Measurements from ENCODE around the gene GBX1.

The GBX1 gene

DNA sequence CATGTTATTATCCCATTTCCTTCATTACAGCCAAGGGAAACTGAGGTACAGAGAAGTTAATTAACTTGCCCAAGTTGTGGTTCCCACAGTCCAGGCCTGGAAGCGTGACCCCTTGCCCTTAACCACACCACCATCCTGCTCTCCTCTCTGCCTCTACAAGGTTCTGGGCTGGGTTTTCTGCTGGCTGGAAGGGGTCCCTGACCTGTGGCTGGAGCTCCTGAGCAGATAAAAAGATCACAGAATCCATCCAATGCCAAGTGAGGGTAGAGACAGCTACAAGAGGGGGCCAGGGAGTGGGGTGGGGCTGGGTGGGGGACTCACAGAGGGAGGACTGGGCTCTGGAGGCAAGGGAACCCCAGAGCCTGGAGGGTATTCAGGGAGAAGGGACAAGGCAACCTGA lies 9.8 kb upstream of the GBX1 start:
- no peak for TF ChIP-seq EZH2phosphoT487 (IDR thresholded peaks at IDR 0.05; ENCODE audit: borderline replicate concordance)
- TF ChIP-seq, protein P1, sequence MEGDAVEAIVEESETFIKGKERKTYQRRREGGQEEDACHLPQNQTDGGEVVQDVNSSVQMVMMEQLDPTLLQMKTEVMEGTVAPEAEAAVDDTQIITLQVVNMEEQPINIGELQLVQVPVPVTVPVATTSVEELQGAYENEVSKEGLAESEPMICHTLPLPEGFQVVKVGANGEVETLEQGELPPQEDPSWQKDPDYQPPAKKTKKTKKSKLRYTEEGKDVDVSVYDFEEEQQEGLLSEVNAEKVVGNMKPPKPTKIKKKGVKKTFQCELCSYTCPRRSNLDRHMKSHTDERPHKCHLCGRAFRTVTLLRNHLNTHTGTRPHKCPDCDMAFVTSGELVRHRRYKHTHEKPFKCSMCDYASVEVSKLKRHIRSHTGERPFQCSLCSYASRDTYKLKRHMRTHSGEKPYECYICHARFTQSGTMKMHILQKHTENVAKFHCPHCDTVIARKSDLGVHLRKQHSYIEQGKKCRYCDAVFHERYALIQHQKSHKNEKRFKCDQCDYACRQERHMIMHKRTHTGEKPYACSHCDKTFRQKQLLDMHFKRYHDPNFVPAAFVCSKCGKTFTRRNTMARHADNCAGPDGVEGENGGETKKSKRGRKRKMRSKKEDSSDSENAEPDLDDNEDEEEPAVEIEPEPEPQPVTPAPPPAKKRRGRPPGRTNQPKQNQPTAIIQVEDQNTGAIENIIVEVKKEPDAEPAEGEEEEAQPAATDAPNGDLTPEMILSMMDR (conservative IDR thresholded peaks at IDR 0.05; ENCODE audit: low read length) = no peak
- Histone ChIP-seq H3K9me2 (replicated peaks; ENCODE audit: low read depth, low read length) (no peaks in the 10 kb centered on the region), H3K27me3 (ENCODE audit: insufficient read depth, low read length, poor library complexity, severe bottlenecking) (no peaks in the 10 kb centered on the region), H3K9ac (ENCODE audit: low read depth, low read length, poor library complexity, severe bottlenecking) (no peak overlapping the region), H3K4me2 (ENCODE audit: low read depth, low read length, poor library complexity, severe bottlenecking) (no peak overlapping the region), H3K4me3 (ENCODE audit: low read length, poor library complexity, severe bottlenecking) (no peak overlapping the region), H3K79me2 (ENCODE audit: insufficient read depth, low read length) (no peaks in the 10 kb centered on the region), H3K9me3 (ENCODE audit: insufficient read depth, low read depth, low read length) (no peaks in the 10 kb centered on the region), H4K20me1 (ENCODE audit: insufficient read depth, low read length, poor library complexity, severe bottlenecking) (no peaks in the 10 kb centered on the region), H3F3A (ENCODE audit: low read depth) (no peaks in the 10 kb centered on the region), H2AFZ (ENCODE audit: low read length) (no peak overlapping the region), H3K36me3 (ENCODE audit: insufficient read depth, low read length) (no peaks in the 10 kb centered on the region), H3K4me1 (ENCODE audit: insufficient read depth, low read length, poor library complexity, severe bottlenecking) (no peaks in the 10 kb centered on the region)

DNA sequence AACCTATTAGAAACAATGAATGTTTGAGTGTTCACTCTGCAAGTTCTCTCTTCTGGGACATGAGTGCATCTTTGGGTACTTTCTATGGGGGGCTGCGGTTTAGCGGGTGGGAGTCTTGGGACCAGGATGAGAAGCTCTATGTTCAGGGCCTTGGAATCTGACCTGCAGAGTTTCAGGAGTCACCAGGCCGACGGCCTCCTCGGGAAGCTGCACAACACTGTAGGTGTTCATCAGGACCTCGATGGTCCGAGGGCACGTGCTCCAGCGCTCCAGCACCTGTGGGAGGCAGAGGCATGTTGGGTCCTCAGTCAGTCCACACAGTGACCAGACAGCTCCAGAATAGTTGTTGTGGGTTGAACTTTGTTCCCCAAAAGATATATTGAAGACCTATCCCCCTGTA lies 8.9 kb upstream of the GBX1 start:
- no peaks in the 10 kb centered on the region for H3K9me2 ChIP-seq (replicated peaks; ENCODE audit: low read depth, low read length)
- H4K20me1 ChIP-seq (ENCODE audit: insufficient read depth, low read length, poor library complexity, severe bottlenecking) = no peaks in the 10 kb centered on the region
- H3K79me2 ChIP-seq (ENCODE audit: insufficient read depth, low read length) = no peaks in the 10 kb centered on the region
- H3K36me3 ChIP-seq (ENCODE audit: insufficient read depth, low read length) = no peaks in the 10 kb centered on the region
- H2AFZ ChIP-seq (ENCODE audit: low read length) = no peak overlapping the region
- no peaks in the 10 kb centered on the region for H3F3A ChIP-seq (ENCODE audit: low read depth)
- H3K9me3 ChIP-seq (ENCODE audit: insufficient read depth, low read depth, low read length) = no peaks in the 10 kb centered on the region
- H3K9ac ChIP-seq (ENCODE audit: low read depth, low read length, poor library complexity, severe bottlenecking) = no peak overlapping the region
- H3K4me1 ChIP-seq (ENCODE audit: insufficient read depth, low read length, poor library complexity, severe bottlenecking) = no peaks in the 10 kb centered on the region
- no peak for TF ChIP-seq EZH2phosphoT487 (IDR thresholded peaks at IDR 0.05; ENCODE audit: borderline replicate concordance)
- TF ChIP-seq, protein P1 (conservative IDR thresholded peaks at IDR 0.05; ENCODE audit: low read length) = no peak
- H3K4me3 ChIP-seq (ENCODE audit: low read length, poor library complexity, severe bottlenecking) = no peak overlapping the region
- H3K27me3 ChIP-seq (ENCODE audit: insufficient read depth, low read length, poor library complexity, severe bottlenecking) = no peaks in the 10 kb centered on the region
- no peak overlapping the region for H3K4me2 ChIP-seq (ENCODE audit: low read depth, low read length, poor library complexity, severe bottlenecking)

DNA sequence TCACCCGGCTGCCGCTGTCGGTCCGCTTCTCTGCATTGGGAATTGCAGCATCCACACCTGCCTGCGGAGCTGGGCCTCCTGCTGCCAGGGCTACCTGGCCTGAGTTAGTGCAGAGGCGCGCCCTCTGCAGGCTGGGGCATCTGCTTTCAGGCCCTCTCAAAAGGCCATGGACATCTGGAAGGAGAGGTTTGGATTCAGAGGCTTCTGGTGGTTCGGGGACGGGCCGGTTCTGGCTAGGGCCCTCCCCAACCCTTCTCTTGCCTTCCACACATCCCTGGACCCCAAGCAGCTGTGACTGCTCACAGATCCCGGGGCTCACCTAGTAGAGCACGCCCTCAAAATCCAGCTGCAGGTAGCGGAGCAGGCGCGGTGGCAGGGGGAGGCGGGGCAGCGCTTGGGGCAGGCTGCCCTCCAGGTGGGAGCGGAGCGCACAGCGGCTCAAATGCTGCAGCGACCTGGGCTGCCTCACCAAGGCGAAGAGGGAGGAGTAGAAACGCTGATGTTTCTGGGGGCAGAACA lies 8.4 kb upstream of the GBX1 start:
- H3K4me2 ChIP-seq (ENCODE audit: low read depth, low read length, poor library complexity, severe bottlenecking) = no peak overlapping the region
- H4K20me1 ChIP-seq (ENCODE audit: insufficient read depth, low read length, poor library complexity, severe bottlenecking) = no peaks in the 10 kb centered on the region
- H3K27me3 ChIP-seq (ENCODE audit: insufficient read depth, low read length, poor library complexity, severe bottlenecking) = no peaks in the 10 kb centered on the region
- H3K9ac ChIP-seq (ENCODE audit: low read depth, low read length, poor library complexity, severe bottlenecking) = no peak overlapping the region
- no peaks in the 10 kb centered on the region for H3F3A ChIP-seq (ENCODE audit: low read depth)
- H2AFZ ChIP-seq (ENCODE audit: low read length) = no peak overlapping the region
- no peaks in the 10 kb centered on the region for H3K9me2 ChIP-seq (replicated peaks; ENCODE audit: low read depth, low read length)
- no peak for TF ChIP-seq EZH2phosphoT487 (IDR thresholded peaks at IDR 0.05; ENCODE audit: borderline replicate concordance)
- TF ChIP-seq, protein P1 (conservative IDR thresholded peaks at IDR 0.05; ENCODE audit: low read length) = 0 out of 2 replicates have a peak, but pooled peaks have one; percentile 10
- no peaks in the 10 kb centered on the region for H3K36me3 ChIP-seq (ENCODE audit: insufficient read depth, low read length)
- H3K9me3 ChIP-seq (ENCODE audit: insufficient read depth, low read depth, low read length) = no peaks in the 10 kb centered on the region
- no peaks in the 10 kb centered on the region for H3K4me1 ChIP-seq (ENCODE audit: insufficient read depth, low read length, poor library complexity, severe bottlenecking)
- H3K79me2 ChIP-seq (ENCODE audit: insufficient read depth, low read length) = no peaks in the 10 kb centered on the region
- no peak overlapping the region for H3K4me3 ChIP-seq (ENCODE audit: low read length, poor library complexity, severe bottlenecking)

Measured in Loucy (cell line).